AG10803 (cell line): ENCODE data around the gene SLMAP.
"Not testable (repeated sequence)": the region's sequence is repeated elsewhere in the genome, so short reads cannot be mapped to it uniquely, and the experiment has no call there.

Source experiments
- DNase-seq: peaks from one replicate; pipeline ENCODE4 v3.0.0; 2010; ENCODE audit warnings: low read depth
- H3K4me3 ChIP-seq: 2 replicates; pipeline ENCODE4 v1.5.1; 2011; ENCODE audit warnings: mild to moderate bottlenecking, low read length, control low read depth
- CTCF ChIP-seq: conservative IDR thresholded peaks from 2 replicates; pipeline ENCODE4 v1.5.1; 2011; ENCODE audit warnings: mild to moderate bottlenecking, low read length, control low read depth, inconsistent platforms

The SLMAP gene

GRCh38 chr3:57855281-57855680 lies 99.2 kb downstream of the SLMAP start:
- peak; percentile 16 for DNase-seq
- H3K4me3 ChIP-seq: no peak overlapping the region
- no peak for TF ChIP-seq CTCF

GRCh38 chr3:57855943-57856342 lies 99.8 kb downstream of the SLMAP start:
- DNase-seq: peak; percentile 1
- no peak for TF ChIP-seq CTCF
- no peak overlapping the region for H3K4me3 ChIP-seq

GRCh38 chr3:57856675-57857074 lies 100.6 kb downstream of the SLMAP start:
- no peak for DNase-seq
- TF ChIP-seq CTCF: peak; percentile 29
- H3K4me3 ChIP-seq: no peak overlapping the region

- no peak for DNase-seq
- no peak overlapping the region for H3K4me3 ChIP-seq
- TF ChIP-seq CTCF: no peak
These were observed 106.8 kb downstream of the SLMAP start for GRCh38 chr3:57862894-57863293.

- no peak for TF ChIP-seq CTCF
- no peak overlapping the region for H3K4me3 ChIP-seq
- DNase-seq: no peak
These were observed 107.3 kb downstream of the SLMAP start for GRCh38 chr3:57863380-57863779.

- peak; percentile 49 for DNase-seq
- TF ChIP-seq CTCF: peak; percentile 67
- no peak overlapping the region for H3K4me3 ChIP-seq
These were observed 108.7 kb downstream of the SLMAP start for GRCh38 chr3:57864853-57865252.

GRCh38 chr3:57869110-57869509 lies 113.0 kb downstream of the SLMAP start:
- not testable (repeated sequence) for DNase-seq, H3K4me3 ChIP-seq

GRCh38 chr3:57872606-57873005 lies 116.5 kb downstream of the SLMAP start:
- TF ChIP-seq CTCF: no peak
- no peak overlapping the region for H3K4me3 ChIP-seq
- no peak for DNase-seq
